PC-3 (cell line): ENCODE data around the gene ASTN2. TPM values are rescaled to one million over a fixed set of nuclear protein-coding genes. Genes with fewer than 3 reads are reported as not detected.

Experiments used
- ATAC-seq: fragments of 200-7000 bp; cut with Tn5 transposase; 2 replicates; pipeline ENCODE4 v1.9.1; 2020; ENCODE audit warnings: mild to moderate bottlenecking, moderate library complexity
- BruUV-seq: library from RNA; stranded (reverse); fragments of 400-500 nt; replicated peaks from 2 replicates; lab custom pipeline; 2021; lab: Mats Ljungman, UMichigan
- CTCF ChIA-PET: fragments of 300-600 bp; sonication (Branson Sonifier 250); formaldehyde crosslinking; loops from one replicate; lab custom pipeline; 2022; ENCODE audit warnings: antibody characterized with exemption; lab: Charles Lee
- POLR2A ChIA-PET: fragments of 300-600 bp; sonication (Branson Sonifier 250); formaldehyde crosslinking; loops from one replicate; lab custom pipeline; 2022; ENCODE audit warnings: antibody characterized with exemption; ENCODE audit not compliant: unreplicated experiment; lab: Charles Lee
- DNase-seq: peaks from one replicate; pipeline ENCODE4 v3.0.0-alpha.2; 2015
- H2AFZ ChIP-seq: fragments of 300-600 bp; sonication (generic); 2 replicates; pipeline ENCODE4 v1.6.0; 2016; ENCODE audit warnings: antibody characterized with exemption, low read length
- H3F3A ChIP-seq: fragments of 300-600 bp; sonication (generic); one replicate; pipeline ENCODE4 v1.6.0; 2017; ENCODE audit warnings: antibody characterized with exemption, low read length, control low read depth, mild to moderate bottlenecking; ENCODE audit not compliant: unreplicated experiment
- H3K27ac ChIP-seq: fragments of 300-600 bp; sonication (generic); 2 replicates; pipeline ENCODE4 v1.5.1; 2016; ENCODE audit warnings: mild to moderate bottlenecking, low read length
- H3K27me3 ChIP-seq: fragments of 300-600 bp; sonication (generic); 2 replicates; pipeline ENCODE4 v1.6.1; 2016; ENCODE audit warnings: low read length, mixed read lengths
- H3K36me3 ChIP-seq: fragments of 300-600 bp; sonication (generic); 2 replicates; pipeline ENCODE4 v1.6.1; 2016; ENCODE audit warnings: low read depth, mixed run types, low read length, mixed read lengths
- H3K4me1 ChIP-seq: fragments of 300-600 bp; sonication (generic); 2 replicates; pipeline ENCODE4 v1.5.1; 2016; ENCODE audit warnings: low read length; ENCODE audit not compliant: insufficient read depth
- H3K4me2 ChIP-seq: fragments of 300-600 bp; sonication (generic); 2 replicates; pipeline ENCODE4 v1.6.0; 2016; ENCODE audit warnings: low read length
- H3K4me3 ChIP-seq: fragments of 300-600 bp; sonication (generic); 2 replicates; pipeline ENCODE4 v1.5.1; 2016; ENCODE audit warnings: mild to moderate bottlenecking, low read length, mixed read lengths
- H3K79me2 ChIP-seq: fragments of 300-600 bp; sonication (generic); 2 replicates; pipeline ENCODE4 v1.6.1; 2017; ENCODE audit warnings: low read length, mixed read lengths
- H3K9ac ChIP-seq: fragments of 300-600 bp; sonication (generic); 2 replicates; pipeline ENCODE4 v1.6.0; 2016; ENCODE audit warnings: mild to moderate bottlenecking, low read length
- H3K9me2 ChIP-seq: fragments of 300-600 bp; sonication (generic); replicated peaks from 2 replicates; pipeline ENCODE4 v1.6.1; 2016; ENCODE audit warnings: mixed run types, low read length, mixed read lengths
- H3K9me3 ChIP-seq: fragments of 300-600 bp; sonication (generic); 2 replicates; pipeline ENCODE4 v1.6.1; 2016; ENCODE audit warnings: low read length, mixed read lengths
- H4K20me1 ChIP-seq: fragments of 300-600 bp; sonication (generic); 2 replicates; pipeline ENCODE4 v1.6.1; 2016; ENCODE audit warnings: low read length, mixed read lengths
- EZH2 ChIP-seq: fragments of 300-600 bp; sonication (generic); IDR thresholded peaks from one replicate; pipeline ENCODE4 v1.6.1; 2017; ENCODE audit warnings: antibody characterized with exemption, mild to moderate bottlenecking, low read length; ENCODE audit not compliant: unreplicated experiment
- EZH2phosphoT487 ChIP-seq: fragments of 300-600 bp; sonication (generic); IDR thresholded peaks from 2 replicates; pipeline ENCODE4 v1.6.1; 2018; ENCODE audit warnings: mild to moderate bottlenecking, antibody characterized with exemption, low read length, borderline replicate concordance
- intact Hi-C: fragments of 100-400 bp; cut with micrococcal nuclease; formaldehyde crosslinking; loops from 2 replicates; pipeline ENCODE4 v1.9.0; 2023
- total RNA-seq: library from RNA; depleted of rRNA; stranded (reverse); fragments of >200 nt; gene quantifications from 2 replicates; pipeline ENCODE4 v1.2.3, GENCODE V29; 2014
- TF ChIP-seq, protein P1 (sequence below): fragments of 300-600 bp; sonication (generic); conservative IDR thresholded peaks from 2 replicates; pipeline ENCODE4 v1.5.1; 2017; ENCODE audit warnings: antibody characterized with exemption, low read depth, mild to moderate bottlenecking, low read length

The ASTN2 gene
- total RNA-seq, 1 experiment from 2014 or later = 3.5 TPM

DNA sequence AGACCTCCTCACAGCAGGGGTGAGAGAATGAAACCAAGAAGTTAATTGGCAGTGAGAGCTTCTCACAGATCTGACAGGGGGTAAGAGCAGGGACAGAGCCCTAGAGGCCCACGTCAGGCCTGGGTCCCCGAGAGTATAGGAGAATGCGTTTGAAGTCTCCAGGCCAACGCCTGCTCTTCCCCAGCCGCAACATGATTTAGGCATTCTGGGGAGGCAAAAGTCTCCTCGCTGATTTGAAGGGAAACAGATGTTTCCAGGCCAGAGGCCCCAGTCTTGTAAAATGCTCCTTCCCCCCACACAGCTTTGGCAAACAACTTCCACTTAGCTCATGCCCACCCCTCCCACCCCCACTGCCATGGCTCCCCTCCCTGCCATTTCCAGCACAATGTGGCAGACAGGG lies 966.9 kb downstream of the ASTN2 start:
- Histone ChIP-seq H3K36me3 (no peaks in the 10 kb centered on the region), H3K79me2 (no peaks in the 10 kb centered on the region), H3K4me1 (no peaks in the 10 kb centered on the region), H4K20me1 (no peaks in the 10 kb centered on the region), H3K4me2 (no peak overlapping the region), H2AFZ (no peak overlapping the region), H3K4me3 (no peak overlapping the region), H3F3A (no peaks in the 10 kb centered on the region), H3K27me3 (no peaks in the 10 kb centered on the region), H3K9me2 (no peaks in the 10 kb centered on the region), H3K27ac (no peak overlapping the region), H3K9ac (no peak overlapping the region), H3K9me3 (no peaks in the 10 kb centered on the region)
- BruUV-seq = no TSS peak
- TF ChIP-seq EZH2phosphoT487 (no peak), EZH2 (no peak)
- TF ChIP-seq, protein P1, sequence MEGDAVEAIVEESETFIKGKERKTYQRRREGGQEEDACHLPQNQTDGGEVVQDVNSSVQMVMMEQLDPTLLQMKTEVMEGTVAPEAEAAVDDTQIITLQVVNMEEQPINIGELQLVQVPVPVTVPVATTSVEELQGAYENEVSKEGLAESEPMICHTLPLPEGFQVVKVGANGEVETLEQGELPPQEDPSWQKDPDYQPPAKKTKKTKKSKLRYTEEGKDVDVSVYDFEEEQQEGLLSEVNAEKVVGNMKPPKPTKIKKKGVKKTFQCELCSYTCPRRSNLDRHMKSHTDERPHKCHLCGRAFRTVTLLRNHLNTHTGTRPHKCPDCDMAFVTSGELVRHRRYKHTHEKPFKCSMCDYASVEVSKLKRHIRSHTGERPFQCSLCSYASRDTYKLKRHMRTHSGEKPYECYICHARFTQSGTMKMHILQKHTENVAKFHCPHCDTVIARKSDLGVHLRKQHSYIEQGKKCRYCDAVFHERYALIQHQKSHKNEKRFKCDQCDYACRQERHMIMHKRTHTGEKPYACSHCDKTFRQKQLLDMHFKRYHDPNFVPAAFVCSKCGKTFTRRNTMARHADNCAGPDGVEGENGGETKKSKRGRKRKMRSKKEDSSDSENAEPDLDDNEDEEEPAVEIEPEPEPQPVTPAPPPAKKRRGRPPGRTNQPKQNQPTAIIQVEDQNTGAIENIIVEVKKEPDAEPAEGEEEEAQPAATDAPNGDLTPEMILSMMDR = no peak
- DNase-seq (no peak), ATAC-seq (no peak)
- intact Hi-C loops = no loop called here
- POLR2A ChIA-PET = no interaction called here
- CTCF ChIA-PET = no interaction called here

DNA sequence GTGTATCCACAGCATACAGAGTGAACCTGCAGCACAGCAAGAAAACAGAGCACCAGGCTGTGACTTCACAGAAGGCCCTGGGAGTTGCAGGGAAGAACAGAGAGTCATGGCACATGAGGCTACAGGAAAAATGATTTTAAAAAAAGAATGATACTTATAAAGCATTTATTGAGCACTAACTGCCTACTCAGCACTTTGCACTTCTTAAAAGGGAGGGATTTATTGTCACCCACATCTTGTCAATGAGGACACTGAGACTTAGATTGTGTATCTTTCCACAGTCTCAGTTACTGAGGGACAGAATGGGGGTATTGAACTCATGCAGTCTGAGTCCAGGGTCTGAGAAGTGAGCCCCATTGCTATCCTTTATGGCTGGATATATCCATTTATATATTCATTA lies 972.3 kb downstream of the ASTN2 start:
- Histone ChIP-seq H3K27ac (no peak overlapping the region), H3K9ac (no peak overlapping the region), H2AFZ (no peak overlapping the region), H3F3A (no peaks in the 10 kb centered on the region), H3K27me3 (no peaks in the 10 kb centered on the region), H3K9me2 (no peaks in the 10 kb centered on the region), H3K9me3 (no peaks in the 10 kb centered on the region), H3K4me3 (no peak overlapping the region), H3K79me2 (no peaks in the 10 kb centered on the region), H3K4me2 (no peak overlapping the region), H3K36me3 (no peaks in the 10 kb centered on the region), H4K20me1 (no peaks in the 10 kb centered on the region), H3K4me1 (no peaks in the 10 kb centered on the region)
- DNase-seq (no peak), ATAC-seq (no peak)
- POLR2A ChIA-PET = no interaction called here
- BruUV-seq = no TSS peak
- intact Hi-C loops = no loop called here
- TF ChIP-seq, protein P1 = no peak
- no peak for TF ChIP-seq EZH2
- no peak for TF ChIP-seq EZH2phosphoT487
- CTCF ChIA-PET = no interaction called here

DNA sequence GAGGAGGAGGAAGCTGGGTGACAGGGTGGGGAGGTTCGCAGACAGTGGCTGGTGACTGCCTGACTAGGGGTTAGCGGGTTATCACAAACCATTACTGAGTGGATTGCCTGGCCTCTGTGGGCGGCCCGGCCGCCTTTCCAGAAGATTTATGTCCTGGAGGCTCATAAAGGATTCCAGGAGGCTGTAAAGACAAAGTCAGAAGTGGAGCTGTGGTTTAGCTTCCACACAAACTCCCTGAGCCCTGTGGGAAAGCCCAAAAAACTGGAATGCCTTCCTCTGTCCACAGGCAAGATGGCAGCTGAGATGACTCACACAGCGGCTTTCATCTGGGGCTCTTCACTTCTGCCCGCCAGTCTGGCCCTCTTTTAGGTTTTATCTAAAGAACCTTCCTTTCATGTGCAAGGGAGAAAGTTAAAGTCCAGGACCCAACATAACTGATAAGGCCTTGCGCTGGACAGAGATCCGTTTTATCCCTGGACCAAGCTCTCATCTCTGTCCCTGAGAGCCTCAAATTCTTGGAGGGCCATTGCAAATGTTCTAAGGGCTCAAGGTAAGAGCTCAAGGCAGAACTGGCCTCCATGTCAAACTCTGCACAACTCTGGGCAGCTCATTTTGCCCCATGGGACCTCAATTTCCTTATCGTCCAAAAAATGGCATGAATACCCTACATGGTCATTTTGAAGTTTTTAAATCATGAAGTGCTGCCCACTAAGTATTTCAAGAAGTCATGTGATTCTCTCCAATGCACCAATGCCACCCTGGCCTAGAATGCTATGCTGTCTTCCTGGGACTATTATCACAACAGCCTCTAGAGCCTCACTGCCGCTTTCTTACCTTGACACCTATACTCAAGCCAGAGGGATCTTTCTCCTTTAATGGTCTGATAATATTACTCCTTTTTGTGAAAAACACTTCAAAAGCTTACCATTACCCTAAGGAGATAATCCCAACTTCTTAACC lies 977.2 kb downstream of the ASTN2 start:
- POLR2A ChIA-PET = no interaction called here
- no TSS peak for BruUV-seq
- CTCF ChIA-PET = no interaction called here

More for the DNA sequence above, 977.2 kb downstream of the ASTN2 start:
- DNase-seq (no peak), ATAC-seq (no peak)
- no peak overlapping the region for H3K9ac ChIP-seq
- no peaks in the 10 kb centered on the region for H3K79me2 ChIP-seq
- no peak for TF ChIP-seq EZH2phosphoT487
- TF ChIP-seq, protein P1 = no peak
- TF ChIP-seq EZH2 = no peak
- intact Hi-C loops = no loop called here
- no peak overlapping the region for H3K27ac ChIP-seq
- no peaks in the 10 kb centered on the region for H3K36me3 ChIP-seq
- no peaks in the 10 kb centered on the region for H3K9me3 ChIP-seq
- H3K27me3 ChIP-seq = no peaks in the 10 kb centered on the region
- no peaks in the 10 kb centered on the region for H4K20me1 ChIP-seq
- H2AFZ ChIP-seq = no peak overlapping the region
- H3K9me2 ChIP-seq = no peaks in the 10 kb centered on the region
- H3K4me1 ChIP-seq = no peaks in the 10 kb centered on the region
- no peaks in the 10 kb centered on the region for H3F3A ChIP-seq
- no peak overlapping the region for H3K4me2 ChIP-seq
- no peak overlapping the region for H3K4me3 ChIP-seq
